ENCODE data around the gene LPAR1.

DNA sequence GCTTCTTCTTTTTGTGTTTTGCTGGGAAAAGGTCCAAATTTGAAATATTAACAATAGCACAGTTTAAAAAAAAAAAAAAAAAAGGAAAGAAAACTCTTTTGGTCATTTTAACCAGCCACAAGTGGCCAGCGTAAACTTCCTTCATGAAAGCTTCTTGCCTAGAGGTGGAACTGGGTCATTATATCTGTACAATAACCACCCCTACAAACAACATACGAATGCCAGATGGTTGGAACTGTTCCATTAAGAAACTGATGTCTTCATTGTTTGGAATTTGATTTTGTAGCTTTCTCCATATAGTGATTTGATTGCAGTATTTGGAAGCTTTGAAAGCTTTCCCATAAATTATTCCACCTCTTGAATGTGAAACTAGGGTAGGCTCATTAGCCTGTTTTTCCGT is 18.3 kb upstream of the LPAR1 start:
- TF ChIP-seq, protein P1, sequence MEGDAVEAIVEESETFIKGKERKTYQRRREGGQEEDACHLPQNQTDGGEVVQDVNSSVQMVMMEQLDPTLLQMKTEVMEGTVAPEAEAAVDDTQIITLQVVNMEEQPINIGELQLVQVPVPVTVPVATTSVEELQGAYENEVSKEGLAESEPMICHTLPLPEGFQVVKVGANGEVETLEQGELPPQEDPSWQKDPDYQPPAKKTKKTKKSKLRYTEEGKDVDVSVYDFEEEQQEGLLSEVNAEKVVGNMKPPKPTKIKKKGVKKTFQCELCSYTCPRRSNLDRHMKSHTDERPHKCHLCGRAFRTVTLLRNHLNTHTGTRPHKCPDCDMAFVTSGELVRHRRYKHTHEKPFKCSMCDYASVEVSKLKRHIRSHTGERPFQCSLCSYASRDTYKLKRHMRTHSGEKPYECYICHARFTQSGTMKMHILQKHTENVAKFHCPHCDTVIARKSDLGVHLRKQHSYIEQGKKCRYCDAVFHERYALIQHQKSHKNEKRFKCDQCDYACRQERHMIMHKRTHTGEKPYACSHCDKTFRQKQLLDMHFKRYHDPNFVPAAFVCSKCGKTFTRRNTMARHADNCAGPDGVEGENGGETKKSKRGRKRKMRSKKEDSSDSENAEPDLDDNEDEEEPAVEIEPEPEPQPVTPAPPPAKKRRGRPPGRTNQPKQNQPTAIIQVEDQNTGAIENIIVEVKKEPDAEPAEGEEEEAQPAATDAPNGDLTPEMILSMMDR (conservative IDR thresholded peaks at IDR 0.05; ENCODE audit: low read depth, low read length), result no peak
- no peak for TF ChIP-seq EZH2 (IDR thresholded peaks at IDR 0.05; ENCODE audit: borderline replicate concordance, low read depth, low read length, poor library complexity, severe bottlenecking)

Measured in A673 (cell line).